HG03442 (cell line): ENCODE results near the gene KCNK3.
"Not testable (repeated sequence)": the region's sequence is repeated elsewhere in the genome, so short reads cannot be mapped to it uniquely, and the experiment has no call there.

Source experiments
- ATAC-seq: cut with Tn5 transposase; IDR thresholded peaks from one replicate; pipeline ENCODE4 v1.9.1; 2021; ENCODE audit warnings: mild to moderate bottlenecking, moderate library complexity; ENCODE audit not compliant: unreplicated experiment

The KCNK3 gene

GRCh38 chr2:26754972-26755670, 62.6 kb downstream of the KCNK3 start:
- no peak for ATAC-seq

GRCh38 chr2:26756337-26756736, 63.8 kb downstream of the KCNK3 start:
- ATAC-seq: no peak

GRCh38 chr2:26757873-26758789, 65.6 kb downstream of the KCNK3 start:
- ATAC-seq: peak; percentile 52

- no peak for ATAC-seq
Measured at GRCh38 chr2:26758790-26759321, 66.3 kb downstream of the KCNK3 start.

- ATAC-seq: no peak
Measured at GRCh38 chr2:26759845-26760244, 67.3 kb downstream of the KCNK3 start.

- not testable (repeated sequence) for ATAC-seq
Measured at GRCh38 chr2:26760991-26761390, 68.5 kb downstream of the KCNK3 start.

GRCh38 chr2:26763019-26763418, 70.5 kb downstream of the KCNK3 start:
- ATAC-seq: no peak

- ATAC-seq: peak; percentile 72
Measured at GRCh38 chr2:26764078-26764887, 71.8 kb downstream of the KCNK3 start, which contains the start of gene SLC35F6. Gene SLC35F6 (plus strand): TSS chr2:26764284. CDS start chr2:26764350, 66 bp downstream.

- no peak for ATAC-seq
Measured at GRCh38 chr2:26764906-26765305, 72.4 kb downstream of the KCNK3 start.

GRCh38 chr2:26765475-26766200, 73.1 kb downstream of the KCNK3 start:
- no peak for ATAC-seq

- no peak for ATAC-seq
Measured at GRCh38 chr2:26767129-26767528, 74.6 kb downstream of the KCNK3 start.

GRCh38 chr2:26767894-26768487, 75.5 kb downstream of the KCNK3 start:
- ATAC-seq: no peak

- ATAC-seq: no peak
Measured at GRCh38 chr2:26768759-26769088, 76.2 kb downstream of the KCNK3 start.

- ATAC-seq: no peak
Measured at GRCh38 chr2:26769089-26769761, 76.7 kb downstream of the KCNK3 start.

- ATAC-seq: no peak
Measured at GRCh38 chr2:26770986-26771586, 78.6 kb downstream of the KCNK3 start.

- ATAC-seq: no peak
Measured at GRCh38 chr2:26772064-26773001, 79.8 kb downstream of the KCNK3 start.

- ATAC-seq: no peak
Measured at GRCh38 chr2:26776195-26776800, 83.8 kb downstream of the KCNK3 start.
